IPS-18a (cell line): ENCODE measurements around the gene HBG1.
"Not testable (repeated sequence)": the region's sequence is repeated elsewhere in the genome, so short reads cannot be mapped to it uniquely, and the experiment has no call there.

Experiments
- H3K27ac ChIP-seq: one replicate; pipeline ENCODE4 v1.5.1; 2013; ENCODE audit warnings: low read length
- H3K27me3 ChIP-seq: one replicate; pipeline ENCODE4 v1.6.1; 2013; ENCODE audit warnings: mild to moderate bottlenecking, low read length; ENCODE audit not compliant: control insufficient read depth, insufficient read depth
- H3K36me3 ChIP-seq: one replicate; pipeline ENCODE4 v1.6.1; 2013; ENCODE audit warnings: low read depth, low read length; ENCODE audit not compliant: control insufficient read depth
- H3K4me1 ChIP-seq: one replicate; pipeline ENCODE4 v1.6.1; 2013; ENCODE audit warnings: low read depth, low read length; ENCODE audit not compliant: control insufficient read depth
- H3K4me3 ChIP-seq: one replicate; pipeline ENCODE4 v1.5.1; 2013; ENCODE audit warnings: low read length
- H3K9ac ChIP-seq: one replicate; pipeline ENCODE4 v1.6.1; 2013; ENCODE audit warnings: mild to moderate bottlenecking, low read length, moderate library complexity
- H3K9me3 ChIP-seq: one replicate; pipeline ENCODE4 v1.6.1; 2013; ENCODE audit warnings: low read depth, low read length; ENCODE audit not compliant: control insufficient read depth

HBG1 gene

GRCh38 chr11:5275369-5276110, 25.9 kb upstream of the HBG1 start:
- Histone ChIP-seq H3K27ac (no peak overlapping the region), H3K4me1 (peaks cover 5% of the 10 kb centered on the region), H3K9me3 (no peaks in the 10 kb centered on the region), H3K4me3 (no peak overlapping the region), H3K9ac (no peak overlapping the region), H3K36me3 (no peaks in the 10 kb centered on the region), H3K27me3 (no peaks in the 10 kb centered on the region)

- Histone ChIP-seq H3K4me3 (no peak overlapping the region), H3K36me3 (no peaks in the 10 kb centered on the region), H3K27ac (no peak overlapping the region), H3K9ac (no peak overlapping the region), H3K4me1 (peaks cover 5% of the 10 kb centered on the region), H3K9me3 (no peaks in the 10 kb centered on the region), H3K27me3 (no peaks in the 10 kb centered on the region)
Observed at GRCh38 chr11:5274395-5274794, 24.7 kb upstream of the HBG1 start.

DNA sequence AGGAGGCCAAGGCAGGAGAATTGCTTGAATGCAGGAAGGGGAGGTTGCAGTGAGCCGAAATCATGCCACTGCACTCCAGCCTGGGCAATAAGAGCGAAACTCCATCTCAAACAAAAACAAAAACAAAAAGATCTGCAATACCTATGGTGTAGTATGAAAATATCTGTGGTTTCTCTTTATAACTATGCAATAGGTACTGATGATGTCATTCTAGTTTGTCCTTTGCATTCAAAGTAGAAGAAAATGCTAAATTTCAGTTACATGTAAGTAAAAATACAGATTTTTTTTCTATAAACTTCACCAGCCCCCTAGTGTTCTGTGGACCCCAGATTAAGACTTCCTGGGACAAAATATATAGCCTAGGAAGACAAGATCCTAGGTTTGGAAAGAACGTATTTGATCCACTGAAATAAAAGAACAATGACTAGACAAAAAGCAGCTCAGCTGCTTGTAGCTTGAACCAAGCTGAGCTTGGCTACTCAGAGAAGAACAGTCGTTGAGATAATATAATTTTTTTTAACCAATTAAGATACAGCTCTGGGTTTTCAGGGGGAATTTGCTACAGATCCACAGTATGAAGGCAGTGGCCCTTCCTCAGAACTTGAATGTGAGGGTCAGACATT, 22.8 kb upstream of the HBG1 start:
- Histone ChIP-seq H3K36me3 (no peaks in the 10 kb centered on the region), H3K4me3 (no peak overlapping the region), H3K27me3 (no peaks in the 10 kb centered on the region), H3K4me1 (peaks cover 5% of the 10 kb centered on the region), H3K9me3 (no peaks in the 10 kb centered on the region), H3K27ac (no peak overlapping the region), H3K9ac (no peak overlapping the region)

- Histone ChIP-seq H3K9me3 (no peaks in the 10 kb centered on the region), H3K36me3 (no peaks in the 10 kb centered on the region), H3K27ac (no peak within 1 kb of the TSS), H3K27me3 (no peaks in the 10 kb centered on the region), H3K4me1 (peaks cover 4% of the 10 kb centered on the region), H3K4me3 (no peak within 1 kb of the TSS), H3K9ac (no peak within 1 kb of the TSS)
Observed at GRCh38 chr11:5269715-5270147, 20.1 kb upstream of the HBG1 start, which contains the start of gene HBE1. HBE1 (minus strand) TSS chr11:5269945; CDS start chr11:5269890, 55 bp downstream.

- Histone ChIP-seq H3K9ac (no peak overlapping the region), H3K27ac (no peak overlapping the region), H3K4me3 (no peak overlapping the region), H3K36me3 (no peaks in the 10 kb centered on the region), H3K9me3 (no peaks in the 10 kb centered on the region), H3K4me1 (no peaks in the 10 kb centered on the region), H3K27me3 (no peaks in the 10 kb centered on the region)
Observed at GRCh38 chr11:5267033-5267563, 17.4 kb upstream of the HBG1 start.

DNA sequence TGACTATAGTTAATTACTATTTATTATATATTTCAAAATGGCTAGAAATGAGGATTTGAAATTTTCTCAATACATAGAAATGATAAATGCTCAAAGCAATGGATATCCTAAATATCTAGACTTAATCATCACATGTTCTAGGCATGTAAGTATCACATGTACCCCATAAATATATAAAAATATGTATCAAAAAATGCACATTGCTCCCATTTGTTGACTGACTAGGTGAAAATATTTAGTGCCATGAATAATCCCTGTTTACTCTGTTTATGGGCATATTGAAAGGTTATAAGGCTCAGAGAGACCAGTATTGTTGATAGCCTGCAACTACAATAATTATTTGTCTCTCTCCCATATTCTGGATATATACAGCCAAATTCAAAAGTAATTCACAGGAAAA, 17.0 kb upstream of the HBG1 start:
- H3K27me3 ChIP-seq = no peaks in the 10 kb centered on the region
- H3K4me3 ChIP-seq = no peak overlapping the region
- H3K4me1 ChIP-seq = no peaks in the 10 kb centered on the region
- H3K27ac ChIP-seq = no peak overlapping the region
- no peaks in the 10 kb centered on the region for H3K36me3 ChIP-seq
- no peak overlapping the region for H3K9ac ChIP-seq
- no peaks in the 10 kb centered on the region for H3K9me3 ChIP-seq

DNA sequence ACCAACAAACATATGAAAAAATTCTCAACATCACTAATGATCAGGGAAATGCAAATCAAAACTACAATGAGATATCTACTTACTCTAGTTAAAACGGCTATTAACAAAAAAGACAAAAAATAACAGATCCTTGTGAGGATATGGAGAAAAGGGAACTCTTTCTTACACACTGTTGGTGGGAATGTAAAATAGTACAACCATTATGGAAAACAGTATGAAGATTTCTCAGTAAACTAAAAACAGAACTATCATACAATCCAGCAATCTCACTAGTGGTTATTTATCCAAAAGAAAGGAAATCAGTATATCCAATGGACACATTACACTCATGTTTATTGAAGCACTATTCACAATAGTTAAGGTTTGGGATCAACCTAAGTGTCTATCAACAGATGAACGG, 16.2 kb upstream of the HBG1 start:
- Histone ChIP-seq H3K4me1 (no peaks in the 10 kb centered on the region), H3K9ac (no peak overlapping the region), H3K36me3 (no peaks in the 10 kb centered on the region), H3K4me3 (no peak overlapping the region), H3K9me3 (no peaks in the 10 kb centered on the region), H3K27ac (no peak overlapping the region), H3K27me3 (no peaks in the 10 kb centered on the region)

DNA sequence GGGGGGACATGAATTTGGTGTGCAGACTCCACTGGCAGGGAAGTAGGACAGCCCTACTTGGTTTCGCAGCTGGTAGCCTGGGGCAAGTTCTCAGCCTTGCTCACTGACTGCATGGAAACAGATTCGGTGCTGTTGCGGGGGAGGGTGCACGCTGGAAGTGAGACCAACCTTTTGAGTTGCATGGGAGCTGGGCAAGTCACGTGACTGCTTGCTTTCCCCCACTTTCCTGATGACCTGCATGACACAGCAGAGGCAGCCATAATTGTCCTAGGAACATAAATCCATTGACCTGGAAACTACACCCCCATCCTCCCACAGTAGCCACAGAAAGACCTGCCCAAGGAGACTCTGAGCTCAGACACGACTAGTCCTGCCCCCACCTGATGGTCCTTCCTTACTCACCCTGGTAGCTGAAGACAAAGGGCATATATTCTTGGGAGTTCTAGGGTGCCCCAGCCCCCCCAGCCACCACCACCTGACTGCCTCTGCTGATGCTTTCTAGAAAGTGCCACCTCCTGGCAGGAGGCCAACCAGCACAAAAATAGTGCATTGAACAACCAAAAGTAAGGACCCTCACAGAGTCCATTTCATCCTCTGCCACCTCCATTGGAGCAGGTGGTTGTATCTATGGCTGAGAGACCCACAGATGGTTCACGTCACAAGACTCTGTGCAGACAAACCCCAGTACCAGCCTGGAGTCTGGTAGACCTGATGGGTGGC, 9.0 kb upstream of the HBG1 start:
- H3K9me3 ChIP-seq = no peaks in the 10 kb centered on the region
- H3K9ac ChIP-seq = no peak overlapping the region
- no peaks in the 10 kb centered on the region for H3K36me3 ChIP-seq
- H3K27me3 ChIP-seq = no peaks in the 10 kb centered on the region
- peaks cover 17% of the 10 kb centered on the region for H3K4me1 ChIP-seq
- no peak overlapping the region for H3K27ac ChIP-seq
- H3K4me3 ChIP-seq = no peak overlapping the region

GRCh38 chr11:5257296-5257695, 7.6 kb upstream of the HBG1 start:
- peaks cover 17% of the 10 kb centered on the region for H3K4me1 ChIP-seq
- no peaks in the 10 kb centered on the region for H3K9me3 ChIP-seq
- no peak overlapping the region for H3K9ac ChIP-seq
- H3K27me3 ChIP-seq = no peaks in the 10 kb centered on the region
- H3K4me3 ChIP-seq = no peak overlapping the region
- H3K36me3 ChIP-seq = no peaks in the 10 kb centered on the region
- no peak overlapping the region for H3K27ac ChIP-seq

DNA sequence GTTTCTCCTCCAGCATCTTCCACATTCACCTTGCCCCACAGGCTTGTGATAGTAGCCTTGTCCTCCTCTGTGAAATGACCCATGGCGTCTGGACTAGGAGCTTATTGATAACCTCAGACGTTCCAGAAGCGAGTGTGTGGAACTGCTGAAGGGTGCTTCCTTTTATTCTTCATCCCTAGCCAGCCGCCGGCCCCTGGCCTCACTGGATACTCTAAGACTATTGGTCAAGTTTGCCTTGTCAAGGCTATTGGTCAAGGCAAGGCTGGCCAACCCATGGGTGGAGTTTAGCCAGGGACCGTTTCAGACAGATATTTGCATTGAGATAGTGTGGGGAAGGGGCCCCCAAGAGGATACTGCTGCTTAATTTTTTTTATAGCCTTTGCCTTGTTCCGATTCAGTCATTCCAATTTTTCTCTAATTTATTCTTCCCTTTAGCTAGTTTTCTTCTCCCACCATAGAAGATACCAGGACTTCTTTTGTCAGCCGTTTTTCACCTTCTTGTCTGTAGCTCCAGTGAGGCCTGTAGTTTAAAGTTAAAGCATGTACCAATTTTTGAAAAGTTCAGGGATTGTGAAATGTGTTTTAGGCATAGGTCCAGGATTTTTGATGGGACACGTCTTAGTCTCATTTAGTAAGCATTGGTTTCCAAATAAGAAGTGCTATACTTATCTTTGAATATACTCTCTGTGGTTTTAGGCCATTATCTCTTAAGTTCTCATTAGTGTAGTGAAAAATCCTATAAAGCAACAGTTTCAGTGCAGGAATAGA, 5.2 kb upstream of the HBG1 start, which contains the start of gene HBG2:
HBG2 (minus strand) TSS at position 136 of the 768 bp plus-strand sequence; CDS start at position 83, 53 bp downstream.
- not testable (repeated sequence) for H3K4me3 ChIP-seq

DNA sequence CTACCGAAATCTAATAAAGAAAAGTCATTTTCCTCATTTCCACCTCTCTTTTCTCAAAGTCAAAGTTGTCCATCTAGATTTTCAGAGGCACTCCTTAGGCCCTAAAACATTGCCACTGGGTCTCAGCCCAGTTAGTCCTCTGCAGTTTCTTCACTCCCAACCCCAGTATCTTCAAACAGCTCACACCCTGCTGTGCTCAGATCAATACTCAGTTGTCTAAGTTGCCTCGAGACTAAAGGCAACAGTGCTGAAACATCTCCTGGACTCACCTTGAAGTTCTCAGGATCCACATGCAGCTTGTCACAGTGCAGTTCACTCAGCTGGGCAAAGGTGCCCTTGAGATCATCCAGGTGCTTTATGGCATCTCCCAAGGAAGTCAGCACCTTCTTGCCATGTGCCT, 4.4 kb upstream of the HBG1 start:
- H3K27me3 ChIP-seq, H3K4me3 ChIP-seq, H3K36me3 ChIP-seq, H3K27ac ChIP-seq, H3K9ac ChIP-seq, H3K9me3 ChIP-seq: not testable (repeated sequence)
- peaks cover 17% of the 10 kb centered on the region for H3K4me1 ChIP-seq

More for the DNA sequence above, 5.2 kb upstream of the HBG1 start, which contains the start of gene HBG2:
- H3K27me3 ChIP-seq, H3K9ac ChIP-seq, H3K27ac ChIP-seq, H3K36me3 ChIP-seq, H3K9me3 ChIP-seq: not testable (repeated sequence)
- peaks cover 17% of the 10 kb centered on the region for H3K4me1 ChIP-seq
